DOHH2 (cell line): ENCODE data around the gene PRL.

Source experiments
- CTCF ChIP-seq: fragments of 200-600 bp; sonication (generic); IDR thresholded peaks from one replicate; pipeline ENCODE4 v1.5.1; 2014; ENCODE audit warnings: antibody characterized with exemption, mild to moderate bottlenecking, low read depth, low read length; ENCODE audit not compliant: poor library complexity, severe bottlenecking
- EZH2phosphoT487 ChIP-seq: fragments of 200-600 bp; sonication (generic); IDR thresholded peaks from 2 replicates; pipeline ENCODE4 v1.6.1; 2017; ENCODE audit warnings: borderline replicate concordance, mild to moderate bottlenecking, antibody characterized with exemption, low read length, moderate library complexity, mixed read lengths

GRCh38 chr6:22330941-22331340, 34.1 kb upstream of the PRL start:
- no peak for TF ChIP-seq CTCF
- TF ChIP-seq EZH2phosphoT487 = no peak
